H1 (cell line): ENCODE results near the gene CEP78.

ENCODE experiments used
- BCL11A ChIP-seq, 2 experiments: IDR thresholded peaks; one replicate each; pipeline ENCODE4 v1.6.1; 2011; ENCODE audit warnings: low read depth in 2 of 2, low read length in 2 of 2, mild to moderate bottlenecking in 2 of 2
- BRCA1 ChIP-seq: IDR thresholded peaks from 2 replicates; pipeline ENCODE4 v1.6.1; 2012; ENCODE audit warnings: low read depth, low read length, improper control_type of control experiment
- CHD2 ChIP-seq: IDR thresholded peaks from 2 replicates; pipeline ENCODE4 v1.6.1; 2012; ENCODE audit warnings: low read length, improper control_type of control experiment
- CTCF ChIP-seq, 3 experiments: IDR thresholded peaks; 1 replicate in 2 of 3; 2 replicates in 1 of 3; pipeline versions ENCODE4 v1.5.1 to v1.6.1; 2011; ENCODE audit warnings: low read length in 3 of 3, mild to moderate bottlenecking in 3 of 3, inconsistent platforms in 2 of 3, low read depth in 1 of 3, moderate library complexity in 1 of 3; ENCODE audit not compliant: insufficient read depth in 1 of 3; ENCODE audit errors: control extremely low read depth in 1 of 3
- JUN ChIP-seq: IDR thresholded peaks from 2 replicates; pipeline ENCODE4 v1.6.1; 2011; ENCODE audit warnings: low read depth, mild to moderate bottlenecking, improper control_type of control experiment, low read length
- NRF1 ChIP-seq: IDR thresholded peaks from 2 replicates; pipeline ENCODE4 v1.6.1; 2011; ENCODE audit warnings: mild to moderate bottlenecking, low read depth, low read length, improper control_type of control experiment
- POLR2AphosphoS5 ChIP-seq: IDR thresholded peaks from 2 replicates; pipeline ENCODE4 v1.6.1; 2011; ENCODE audit warnings: low read depth, low read length
- RAD21 ChIP-seq, 2 experiments: IDR thresholded peaks in 1 of 2; conservative IDR thresholded peaks in 1 of 2; 2 replicates each; pipeline ENCODE4 v1.6.1; 2011; ENCODE audit warnings: low read depth in 2 of 2, low read length in 2 of 2, improper control_type of control experiment in 1 of 2, inconsistent platforms in 1 of 2, mild to moderate bottlenecking in 1 of 2, moderate library complexity in 1 of 2
- RFX5 ChIP-seq: IDR thresholded peaks from 2 replicates; pipeline ENCODE4 v1.6.1; 2011; ENCODE audit warnings: low read depth, low read length, improper control_type of control experiment, borderline replicate concordance
- TCF12 ChIP-seq: IDR thresholded peaks from 2 replicates; pipeline ENCODE4 v1.6.1; 2011; ENCODE audit warnings: low read depth, mild to moderate bottlenecking, low read length
- USF2 ChIP-seq: IDR thresholded peaks from 2 replicates; pipeline ENCODE4 v1.6.1; 2011; ENCODE audit warnings: low read length, improper control_type of control experiment

- TF ChIP-seq NRF1 (no peak), CTCF (IDR thresholded peaks at IDR 0.05; ENCODE audit: control extremely low read depth in 1 of 3, insufficient read depth in 1 of 3, low read depth in 1 of 3, low read length in 3 of 3) (no peak), JUN (no peak), TCF12 (no peak), CHD2 (no peak), BCL11A (IDR thresholded peaks at IDR 0.05; ENCODE audit: low read depth in 2 of 2, low read length in 2 of 2) (no peak), RAD21 (IDR thresholded peaks at IDR 0.05 in 1 of 2, conservative IDR thresholded peaks at IDR 0.05 in 1 of 2; ENCODE audit: low read depth in 2 of 2, low read length in 2 of 2) (no peak), POLR2AphosphoS5 (no peak), RFX5 (no peak), BRCA1 (no peak), USF2 (no peak)
These were observed 58.7 kb downstream of the CEP78 start for GRCh38 chr9:78294290-78295176.
